Stimulated activated CD8-positive, alpha-beta memory T cell treated with anti-CD3 and anti-CD28 coated beads, Interleukin-15, amount 100 ng/mL, for 24 hours (primary cell): ENCODE data around the gene KLF16.
"Not testable (repeated sequence)": the region's sequence is repeated elsewhere in the genome, so short reads cannot be mapped to it uniquely, and the experiment has no call there.

Experiments
- DNase-seq: peaks from one replicate; pipeline ENCODE4 v3.0.0-alpha.2; 2020; ENCODE audit warnings: low read depth

Gene KLF16

GRCh38 chr19:1884291-1884718 lies 20.9 kb upstream of the KLF16 start:
- DNase-seq = no peak

- DNase-seq = no peak
Measured at GRCh38 chr19:1883784-1884183, 20.4 kb upstream of the KLF16 start.

GRCh38 chr19:1882786-1883692 lies 19.7 kb upstream of the KLF16 start:
- no peak for DNase-seq

- DNase-seq = no peak
Measured at GRCh38 chr19:1882089-1882785, 18.9 kb upstream of the KLF16 start.

- not testable (repeated sequence) for DNase-seq
Measured at GRCh38 chr19:1881393-1882088, 18.2 kb upstream of the KLF16 start.

GRCh38 chr19:1880611-1881392 lies 17.4 kb upstream of the KLF16 start:
- DNase-seq = no peak

GRCh38 chr19:1879982-1880381 lies 16.6 kb upstream of the KLF16 start:
- not testable (repeated sequence) for DNase-seq

- not testable (repeated sequence) for DNase-seq
Measured at GRCh38 chr19:1878583-1878982, 15.2 kb upstream of the KLF16 start.

GRCh38 chr19:1877280-1877660 lies 13.9 kb upstream of the KLF16 start:
- not testable (repeated sequence) for DNase-seq

- DNase-seq = not testable (repeated sequence)
Measured at GRCh38 chr19:1876496-1877279, 13.3 kb upstream of the KLF16 start.

- DNase-seq = peak; percentile 75
Measured at GRCh38 chr19:1875646-1876495, 12.5 kb upstream of the KLF16 start.

GRCh38 chr19:1875265-1875645 lies 11.9 kb upstream of the KLF16 start:
- not testable (repeated sequence) for DNase-seq

GRCh38 chr19:1874554-1875185 lies 11.3 kb upstream of the KLF16 start:
- no peak for DNase-seq

- no peak for DNase-seq
Measured at GRCh38 chr19:1873524-1874473, 10.4 kb upstream of the KLF16 start.

GRCh38 chr19:1872807-1873523 lies 9.6 kb upstream of the KLF16 start:
- no peak for DNase-seq

- no peak for DNase-seq
Measured at GRCh38 chr19:1871630-1872029, 8.3 kb upstream of the KLF16 start.

- DNase-seq = no peak
Measured at GRCh38 chr19:1871140-1871597, 7.8 kb upstream of the KLF16 start.

GRCh38 chr19:1868971-1869370 lies 5.6 kb upstream of the KLF16 start:
- no peak for DNase-seq
